ENCODE measurements around the gene DDX1.

- TF ChIP-seq ZBTB20 (tag by site-specific recombination; IDR thresholded peaks at IDR 0.05): no peak
- TF ChIP-seq TSHZ1 (tag by site-specific recombination; IDR thresholded peaks at IDR 0.05; ENCODE audit: borderline replicate concordance): no peak
- TF ChIP-seq ZBTB7A (tag by site-specific recombination; IDR thresholded peaks at IDR 0.05; ENCODE audit: low read depth): no peak
- TF ChIP-seq ZNF24 (tag by site-specific recombination; IDR thresholded peaks at IDR 0.05): no peak
- TF ChIP-seq MZF1 (tag by site-specific recombination; IDR thresholded peaks at IDR 0.05; ENCODE audit: borderline replicate concordance): no peak
Observed at GRCh38 chr2:15667809-15668556, 76.3 kb downstream of the DDX1 start.
